Small intestine (tissue), 7 donors: ENCODE results near the gene PBOV1. TPM values are rescaled to one million over a fixed set of nuclear protein-coding genes. Genes with fewer than 3 reads are reported as not detected.
"Not testable (repeated sequence)": the region's sequence is repeated elsewhere in the genome, so short reads cannot be mapped to it uniquely, and the experiment has no call there.

Experiments used
- DNase-seq, 2 donors: peaks; one replicate each; pipeline versions ENCODE4 v3.0.0 to v3.0.0-alpha.2; 2013
- FAIRE-seq: peaks from 2 replicates; lab custom pipeline; 2012; peaks lifted over from hg19 to GRCh38; lab: Jason Lieb, UNC
- H3K27ac ChIP-seq, 3 donors: one replicate each; pipeline ENCODE4 v1.5.1; 2013; ENCODE audit warnings: low read length in 2 of 3, mild to moderate bottlenecking in 2 of 3, control low read depth in 1 of 3, inconsistent platforms in 1 of 3, low read depth in 1 of 3, moderate library complexity in 1 of 3
- H3K27me3 ChIP-seq, 3 donors: one replicate each; pipeline ENCODE4 v1.6.1; 2013; ENCODE audit warnings: low read length in 3 of 3, inconsistent platforms in 1 of 3; ENCODE audit not compliant: control insufficient read depth in 3 of 3, insufficient read depth in 3 of 3
- H3K36me3 ChIP-seq, 3 donors: one replicate each; pipeline ENCODE4 v1.6.1; 2013; ENCODE audit warnings: low read length in 3 of 3, inconsistent platforms in 1 of 3, low read depth in 1 of 3, mild to moderate bottlenecking in 1 of 3, moderate library complexity in 1 of 3; ENCODE audit not compliant: control insufficient read depth in 3 of 3, insufficient read depth in 2 of 3
- H3K4me1 ChIP-seq, 3 donors: one replicate each; pipeline ENCODE4 v1.6.1; 2013; ENCODE audit warnings: low read length in 2 of 3, inconsistent platforms in 1 of 3, low read depth in 1 of 3, mild to moderate bottlenecking in 1 of 3, moderate library complexity in 1 of 3; ENCODE audit not compliant: control insufficient read depth in 3 of 3, insufficient read depth in 2 of 3
- H3K4me3 ChIP-seq, 3 donors: one replicate each; pipeline ENCODE4 v1.5.1; 2013; ENCODE audit warnings: low read length in 3 of 3, control low read depth in 1 of 3, inconsistent platforms in 1 of 3, low read depth in 1 of 3, mild to moderate bottlenecking in 1 of 3, moderate library complexity in 1 of 3
- H3K9me3 ChIP-seq, 2 donors: one replicate each; pipeline ENCODE4 v1.6.1; 2013; ENCODE audit warnings: low read depth in 1 of 2, low read length in 1 of 2; ENCODE audit not compliant: control insufficient read depth in 2 of 2, insufficient read depth in 1 of 2
- WGBS, 3 donors: extraction: QIAGEN DNeasy Blood & Tissue Kit; methylation state at CpG; one replicate each; pipeline ENCODE4 v1.1.7; 2013; 5-methylcytosine and 5-hydroxymethylcytosine counted together
- polyA plus RNA-seq, 4 donors: library from polyadenylated mRNA; stranded (reverse) in 3 of 4; unstranded in 1 of 4; fragments of 200-250 nt in 3 of 4; fragments of 120-200 nt in 1 of 4; gene quantifications; one replicate each; pipeline versions ENCODE4 v1.2.1 to v1.2.3, GENCODE V29; 2013
- donor health status: healthy with polysubstance abuse.
- donor health status: control.
- donor health status: control.
- donor health status: Bipolar disorder and iron deficiency.
- donor health status: healthy.

Gene PBOV1
- polyA plus RNA-seq, 4 donors, result 0.06 TPM; not detected in 3

GRCh38 chr6:138226700-138227315 is 8.5 kb upstream of the PBOV1 start:
- DNase-seq, result no peak
- Histone ChIP-seq H3K4me3 (no peak overlapping the region), H3K27ac (peak overlapping the region; percentile 14 to 76 (median 17)), H3K36me3 (no peaks in the 10 kb centered on the region), H3K4me1 (peaks cover 1 to 6% (median 3%) of the 10 kb centered on the region in 3 donors), H3K27me3 (no peaks in the 10 kb centered on the region), H3K9me3 (no peaks in the 10 kb centered on the region)
- no peak for FAIRE-seq
- 56 to 71% (median 62%) methylated on average over 4 of the region's 4 CpGs for WGBS, 3 donors

GRCh38 chr6:138225953-138226352 is 7.7 kb upstream of the PBOV1 start:
- Histone ChIP-seq H3K27ac (no peak overlapping the region), H3K27me3 (no peaks in the 10 kb centered on the region), H3K4me3 (no peak overlapping the region), H3K4me1 (peaks cover 1 to 3% (median 3%) of the 10 kb centered on the region in 3 donors), H3K9me3 (no peaks in the 10 kb centered on the region), H3K36me3 (no peaks in the 10 kb centered on the region)
- DNase-seq (no peak), FAIRE-seq (no peak)
- 81 to 89% (median 82%) methylated on average over 4 of the region's 4 CpGs for WGBS, 3 donors

- no peak for FAIRE-seq
- Histone ChIP-seq H3K4me1 (peaks cover 0 to 3% (median 1%) of the 10 kb centered on the region in 3 donors), H3K27me3 (no peaks in the 10 kb centered on the region), H3K4me3 (no peak overlapping the region), H3K27ac (no peak overlapping the region), H3K9me3 (no peaks in the 10 kb centered on the region), H3K36me3 (no peaks in the 10 kb centered on the region)
- WGBS, 3 donors, result 71 to 74% (median 74%) methylated on average over 4 of the region's 4 CpGs
- DNase-seq, result no peak
Observed at GRCh38 chr6:138222901-138223546, 4.7 kb upstream of the PBOV1 start.

GRCh38 chr6:138219901-138220300 is 1.6 kb upstream of the PBOV1 start:
- no peak overlapping the region for H3K4me3 ChIP-seq
- DNase-seq (no peak), FAIRE-seq (no peak)
- no peaks in the 10 kb centered on the region for H3K9me3 ChIP-seq
- WGBS, 3 donors, result 94 to 96% (median 95%) methylated on average over 4 of the region's 4 CpGs
- H3K36me3 ChIP-seq, result no peaks in the 10 kb centered on the region
- no peaks in the 10 kb centered on the region for H3K4me1 ChIP-seq
- no peak overlapping the region for H3K27ac ChIP-seq
- H3K27me3 ChIP-seq, result peaks cover 0 to 2% (median 0%) of the 10 kb centered on the region in 3 donors

- no peak for FAIRE-seq
- Histone ChIP-seq H3K27me3 (peaks cover 0 to 2% (median 0%) of the 10 kb centered on the region in 3 donors), H3K9me3 (no peaks in the 10 kb centered on the region), H3K36me3 (no peaks in the 10 kb centered on the region), H3K27ac (no peak overlapping the region), H3K4me3 (no peak overlapping the region), H3K4me1 (no peaks in the 10 kb centered on the region)
- DNase-seq, result peak in 1 of 2 donors; percentile 29
- WGBS, 3 donors, result 77 to 92% (median 80%) methylated on average over 3 of the region's 3 CpGs
Observed at GRCh38 chr6:138219398-138219797, 1.1 kb upstream of the PBOV1 start.

GRCh38 chr6:138215093-138215782 is 3.1 kb downstream of the PBOV1 start:
- Histone ChIP-seq H3K27me3 (peaks cover 0 to 2% (median 0%) of the 10 kb centered on the region in 3 donors), H3K27ac (no peak overlapping the region), H3K9me3 (no peaks in the 10 kb centered on the region), H3K4me3 (no peak overlapping the region), H3K4me1 (no peaks in the 10 kb centered on the region), H3K36me3 (no peaks in the 10 kb centered on the region)
- FAIRE-seq (no peak), DNase-seq (peak; percentile 53 to 55)
- WGBS, 3 donors, result 16 to 49% (median 20%) methylated on average over 7 of the region's 7 CpGs

- H3K27me3 ChIP-seq, H3K9me3 ChIP-seq, H3K27ac ChIP-seq, H3K4me1 ChIP-seq, DNase-seq, FAIRE-seq, H3K36me3 ChIP-seq, H3K4me3 ChIP-seq: not testable (repeated sequence)
- WGBS, 3 donors, result 74 to 100% (median 96%) methylated on average over 2 of the region's 2 CpGs
Observed at GRCh38 chr6:138212530-138212929, 5.8 kb downstream of the PBOV1 start.

GRCh38 chr6:138211601-138212000 is 6.7 kb downstream of the PBOV1 start:
- Histone ChIP-seq H3K27me3 (peaks cover 0 to 4% (median 0%) of the 10 kb centered on the region in 3 donors), H3K4me3 (no peak overlapping the region), H3K36me3 (no peaks in the 10 kb centered on the region), H3K27ac (no peak overlapping the region), H3K9me3 (no peaks in the 10 kb centered on the region), H3K4me1 (no peaks in the 10 kb centered on the region)
- no peak for DNase-seq
- FAIRE-seq, result no peak
- 65 to 75% (median 74%) methylated on average over 5 of the region's 5 CpGs for WGBS, 3 donors
